GM18519 (cell line): ENCODE results near the gene SLC38A1.
"Not testable (repeated sequence)": the region's sequence is repeated elsewhere in the genome, so short reads cannot be mapped to it uniquely, and the experiment has no call there.

Experiments used
- ATAC-seq: cut with Tn5 transposase; IDR thresholded peaks from one replicate; pipeline ENCODE4 v1.9.1; 2021; ENCODE audit warnings: mild to moderate bottlenecking, moderate library complexity; ENCODE audit not compliant: unreplicated experiment, low FRiP score

SLC38A1 gene

DNA sequence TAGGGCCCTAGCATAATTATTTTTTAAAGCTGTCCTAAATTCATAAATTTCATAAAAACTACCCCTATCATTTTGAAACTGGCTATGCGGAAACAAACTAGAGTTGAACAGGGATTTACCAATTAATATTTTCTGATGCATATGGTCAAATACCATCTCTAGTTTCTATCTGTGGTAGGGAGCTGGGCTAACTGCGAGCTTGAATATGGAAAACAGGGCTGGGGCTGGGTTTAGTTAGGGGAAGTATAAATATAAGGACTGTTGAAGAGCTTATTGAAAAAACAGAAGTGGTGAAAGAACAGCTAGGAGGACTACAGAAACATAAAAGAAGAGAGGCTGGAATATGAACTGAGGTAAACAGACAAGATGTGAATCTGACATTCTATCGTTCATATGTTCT, 91.8 kb downstream of the SLC38A1 start:
- ATAC-seq, result no peak

DNA sequence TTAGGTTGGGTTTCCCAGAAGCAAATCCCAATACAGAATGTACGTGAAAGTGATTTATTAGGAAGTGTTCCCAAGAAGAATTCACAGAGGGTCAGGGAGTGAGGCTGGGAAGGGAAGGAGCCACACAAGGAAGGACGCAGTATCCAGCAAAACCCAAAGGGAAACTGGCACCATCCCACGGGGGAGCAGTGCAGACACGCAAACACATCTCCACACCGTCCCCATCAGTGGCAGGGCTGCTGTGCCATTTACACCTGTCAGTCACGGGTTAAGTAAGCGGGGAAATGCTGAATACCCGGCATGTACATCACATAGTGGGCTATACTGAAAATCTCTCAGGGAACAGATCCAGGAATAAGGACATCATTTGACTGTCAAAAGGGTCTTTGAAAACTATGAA, 93.9 kb downstream of the SLC38A1 start:
- no peak for ATAC-seq

DNA sequence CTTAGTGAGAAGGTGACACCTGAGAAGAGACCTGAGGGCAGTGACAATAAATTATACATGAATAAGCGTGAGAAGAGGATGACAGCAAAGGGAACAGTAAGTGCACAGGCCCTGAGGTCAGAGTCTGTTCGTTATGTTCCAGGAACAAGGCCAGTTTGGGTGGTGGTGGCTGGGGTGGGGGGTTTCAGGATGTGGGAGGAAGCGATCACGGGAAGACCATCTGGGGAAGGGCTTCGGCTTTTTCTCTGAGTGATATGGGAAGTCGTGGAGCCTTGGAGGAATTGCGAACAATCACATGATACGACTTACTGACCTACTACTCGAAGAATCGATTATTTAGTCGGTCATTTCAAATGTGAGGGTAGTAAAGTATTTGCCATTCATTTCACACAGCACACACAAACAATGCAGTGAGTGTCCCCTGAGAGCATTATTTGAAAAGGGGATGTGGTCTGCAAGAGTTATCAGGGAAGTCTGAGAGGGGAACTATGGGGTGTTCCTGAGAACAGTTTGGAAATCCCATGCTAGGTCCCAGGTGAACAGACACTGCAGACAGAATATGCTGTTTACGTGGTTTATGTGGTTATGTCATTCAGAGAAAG, 94.7 kb downstream of the SLC38A1 start:
- ATAC-seq, result no peak

DNA sequence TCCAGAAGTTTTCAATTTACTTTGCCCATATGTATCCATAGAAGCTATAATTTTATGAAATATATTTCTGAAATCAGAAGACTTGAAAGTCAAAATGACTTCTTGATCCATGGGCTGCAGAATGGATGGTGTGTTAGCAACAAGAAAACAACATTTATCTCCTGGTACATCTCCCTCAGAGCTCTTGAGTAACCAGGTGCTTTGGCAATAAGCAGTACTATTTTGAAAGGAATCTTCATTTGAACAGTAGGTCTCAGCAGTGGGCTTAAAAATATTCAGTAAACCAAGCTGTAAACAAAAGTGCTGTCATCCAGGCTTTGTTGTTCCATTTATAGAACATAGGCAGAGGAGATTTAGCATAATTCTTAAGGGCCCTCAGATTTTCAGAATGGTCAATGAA, 100.4 kb downstream of the SLC38A1 start:
- no peak for ATAC-seq

DNA sequence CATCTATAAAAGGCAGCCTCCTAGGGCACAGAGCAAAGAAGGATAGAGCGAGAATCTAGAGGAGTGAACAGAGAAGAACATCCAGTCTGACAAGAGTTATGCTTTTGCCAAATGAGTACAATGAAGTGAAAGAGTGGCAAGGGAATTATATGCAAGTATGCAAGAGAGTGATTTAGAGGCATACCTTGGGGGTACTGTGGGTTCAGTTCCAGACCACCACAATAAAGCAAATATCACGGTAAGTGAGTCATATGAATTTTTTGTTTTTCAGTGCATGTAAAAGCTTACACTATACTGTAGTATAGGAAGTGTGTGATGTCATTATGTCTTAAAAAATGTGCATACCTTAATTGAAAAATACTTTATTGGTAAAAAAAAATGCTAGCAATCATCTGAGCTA, 101.4 kb downstream of the SLC38A1 start:
- ATAC-seq, result no peak

DNA sequence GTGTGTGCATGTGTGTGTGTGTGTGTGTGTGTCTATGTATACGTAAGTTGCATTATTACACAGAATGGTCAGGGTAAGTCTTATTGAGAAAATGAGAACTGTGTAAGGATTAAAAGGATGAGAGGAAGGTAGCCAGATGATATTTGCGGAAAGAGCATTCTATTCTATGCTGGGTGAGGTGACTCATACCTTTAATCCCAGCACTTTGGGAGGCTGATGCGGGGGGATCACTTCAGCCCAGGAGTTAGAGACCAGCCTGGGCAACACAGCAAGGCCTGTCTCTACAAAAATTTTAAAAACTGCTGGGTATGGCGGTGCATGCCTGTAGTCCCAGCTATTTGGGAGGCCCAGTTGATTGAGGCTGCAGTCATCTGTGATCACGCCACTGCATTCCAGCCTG, 103.7 kb downstream of the SLC38A1 start:
- ATAC-seq, result no peak

DNA sequence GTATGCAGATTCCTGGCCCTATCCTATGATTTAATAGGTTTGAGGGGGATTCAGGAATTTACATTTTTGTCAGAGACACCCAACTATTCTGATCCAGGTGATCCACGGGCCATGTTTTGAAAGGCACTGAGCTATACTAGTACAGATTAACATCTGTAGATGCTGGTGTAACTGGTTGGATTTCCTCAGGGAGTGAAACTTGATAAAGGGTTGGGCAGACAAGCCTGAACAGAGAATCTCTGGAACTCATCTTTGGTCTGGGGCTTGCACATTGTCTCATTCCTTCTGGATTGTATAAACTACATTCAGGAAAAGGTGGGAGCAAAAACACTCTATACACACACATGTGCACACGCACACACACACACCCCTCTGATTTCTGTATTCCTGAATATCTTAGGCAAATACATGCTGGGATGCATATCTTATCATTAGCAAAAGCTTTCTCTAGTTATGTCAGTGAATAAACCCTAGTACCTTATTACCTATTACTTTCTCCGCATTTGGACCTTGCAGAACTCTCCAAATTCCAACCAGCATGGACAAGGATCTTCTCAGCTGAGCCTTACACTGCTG, 104.6 kb downstream of the SLC38A1 start:
- no peak for ATAC-seq

DNA sequence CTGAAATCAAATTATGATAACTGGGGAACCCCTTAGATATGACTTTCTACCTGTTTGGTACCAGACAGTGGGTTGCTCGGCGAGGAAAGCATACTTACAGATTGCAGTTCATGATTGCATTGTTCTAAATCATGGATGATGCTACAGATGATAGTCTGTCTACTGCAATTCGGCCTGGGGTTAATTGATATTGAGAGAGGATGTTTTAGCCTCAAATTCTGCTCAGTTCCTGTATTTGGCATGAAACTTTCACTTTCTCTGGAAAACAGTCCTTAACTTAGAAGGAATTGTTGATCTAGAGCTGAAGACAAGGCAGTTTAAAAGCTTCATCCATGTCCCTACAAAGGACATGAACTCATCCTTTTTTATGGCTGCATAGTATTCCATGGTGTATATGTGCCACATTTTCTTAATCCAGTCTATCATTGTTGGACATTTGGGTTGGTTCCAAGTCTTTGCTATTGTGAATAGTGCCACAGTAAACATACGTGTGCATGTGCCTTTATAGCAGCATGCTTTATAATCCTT, 106.2 kb downstream of the SLC38A1 start:
- not testable (repeated sequence) for ATAC-seq

DNA sequence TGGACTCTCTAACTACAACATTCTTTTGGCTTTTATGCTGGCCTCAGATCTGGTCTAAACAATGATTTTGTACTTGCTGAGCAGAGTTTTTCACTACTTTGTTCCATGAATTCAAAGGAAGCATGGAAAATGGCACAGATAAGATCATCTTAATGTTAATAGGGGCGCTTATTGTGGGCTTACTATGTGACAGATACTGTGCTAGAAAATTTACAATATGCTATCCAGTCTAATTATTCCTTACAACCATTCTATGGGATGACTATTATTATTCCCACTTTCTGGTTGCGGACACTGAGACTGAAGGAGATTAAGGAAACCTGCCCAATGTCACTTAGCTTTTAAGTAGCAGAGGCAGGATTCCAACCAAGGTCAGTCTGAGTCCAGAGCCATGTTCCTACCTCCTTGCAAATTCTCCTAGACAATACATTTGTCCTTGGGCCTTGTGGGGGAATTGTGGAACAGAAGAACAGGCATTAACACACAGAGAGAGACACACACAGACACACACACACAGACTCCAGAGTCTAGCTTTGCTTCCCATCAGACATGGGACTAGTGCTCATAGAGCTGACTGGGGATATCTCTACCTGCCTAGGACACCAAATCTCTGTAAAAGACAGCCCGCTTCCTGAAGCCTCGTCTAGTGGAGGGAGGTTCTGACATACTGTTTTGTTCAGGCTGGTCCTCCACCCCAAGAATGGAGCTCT, 107.7 kb downstream of the SLC38A1 start:
- ATAC-seq, result no peak

DNA sequence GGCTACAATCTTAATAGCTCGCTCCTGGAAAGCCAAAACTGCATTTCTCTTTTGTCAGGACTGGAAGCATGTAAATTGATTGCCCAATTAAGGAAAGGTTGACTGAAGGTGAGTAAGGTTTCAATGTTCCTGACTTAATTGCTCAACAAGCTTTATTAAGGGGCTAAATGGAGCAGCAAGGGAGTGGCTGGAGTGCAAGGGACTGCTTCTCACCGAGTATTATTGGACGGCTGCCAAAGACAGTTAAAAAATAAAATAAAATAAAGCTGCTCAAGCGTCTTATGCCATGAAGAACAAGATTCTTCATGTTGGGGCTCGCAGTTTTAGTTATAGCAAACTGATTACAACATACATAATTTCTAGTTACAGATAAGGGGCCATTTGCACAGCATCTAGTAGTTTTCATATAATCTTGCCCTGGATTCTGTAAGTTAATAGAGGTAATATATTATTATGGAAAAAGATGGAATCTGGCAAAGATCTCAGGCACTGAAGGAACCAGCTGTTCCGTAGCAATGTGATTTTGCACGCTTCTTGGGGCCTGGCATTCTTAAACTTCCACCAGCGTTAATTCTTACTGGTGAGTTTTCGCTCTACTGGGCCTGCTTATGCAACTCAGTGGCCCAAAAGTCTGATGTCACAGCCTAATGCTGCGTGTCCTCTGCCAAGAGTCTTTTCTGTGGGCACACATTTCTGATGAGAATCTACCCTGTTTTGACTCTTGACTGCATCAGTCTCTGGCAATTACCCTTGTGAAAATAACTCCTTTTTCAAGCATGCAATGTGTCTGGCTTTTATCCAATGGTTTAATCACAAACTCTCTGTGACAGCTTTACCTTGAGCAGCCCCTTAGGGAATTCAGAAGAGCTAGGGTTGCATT, 108.5 kb downstream of the SLC38A1 start:
- ATAC-seq, result no peak

DNA sequence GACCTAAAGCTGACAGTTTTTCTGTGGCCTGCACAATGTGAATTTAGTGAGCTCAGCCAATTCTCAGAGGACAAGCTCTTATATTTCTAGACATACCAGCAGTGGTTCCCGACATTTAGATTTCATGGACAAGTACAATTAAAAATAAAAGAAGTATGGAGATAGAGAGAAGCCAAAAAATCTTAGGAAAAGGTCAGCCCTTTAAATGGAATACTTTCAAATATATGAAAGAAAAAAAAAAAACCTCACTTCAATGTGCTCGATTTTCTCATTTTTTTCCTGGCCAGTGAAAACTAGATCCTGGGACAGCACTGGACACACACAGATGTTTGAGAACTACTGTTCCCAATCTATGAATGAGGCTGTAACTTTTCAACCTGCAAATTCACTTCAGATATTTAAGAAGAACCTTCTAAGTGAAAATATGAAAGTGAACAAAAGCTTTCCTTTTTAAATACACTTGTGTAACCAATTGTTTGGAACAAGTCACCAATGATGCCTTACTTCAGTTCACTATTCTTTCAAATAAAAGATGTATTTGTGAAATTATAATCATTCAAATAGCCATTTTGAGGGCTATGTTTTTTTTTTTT, 109.4 kb downstream of the SLC38A1 start:
- no peak for ATAC-seq

DNA sequence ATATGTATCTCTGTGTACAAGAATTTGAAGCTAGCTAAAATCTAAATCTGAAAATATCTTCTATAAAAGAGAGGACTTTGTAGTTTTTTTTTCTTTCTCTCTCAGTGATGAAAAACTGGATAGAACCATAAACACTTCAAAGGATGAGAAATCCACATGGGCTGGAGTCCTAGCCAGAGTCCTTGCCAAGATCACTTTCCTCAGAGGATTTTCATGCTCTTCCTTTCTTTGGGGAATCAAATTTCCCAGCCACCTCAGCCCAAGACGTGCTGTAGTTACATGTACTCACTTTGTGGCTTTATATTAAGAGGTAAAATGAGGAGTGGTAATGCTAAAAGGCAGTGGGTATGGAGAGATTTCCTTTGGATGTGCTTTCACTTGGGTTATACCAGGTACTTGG, 110.3 kb downstream of the SLC38A1 start:
- no peak for ATAC-seq

DNA sequence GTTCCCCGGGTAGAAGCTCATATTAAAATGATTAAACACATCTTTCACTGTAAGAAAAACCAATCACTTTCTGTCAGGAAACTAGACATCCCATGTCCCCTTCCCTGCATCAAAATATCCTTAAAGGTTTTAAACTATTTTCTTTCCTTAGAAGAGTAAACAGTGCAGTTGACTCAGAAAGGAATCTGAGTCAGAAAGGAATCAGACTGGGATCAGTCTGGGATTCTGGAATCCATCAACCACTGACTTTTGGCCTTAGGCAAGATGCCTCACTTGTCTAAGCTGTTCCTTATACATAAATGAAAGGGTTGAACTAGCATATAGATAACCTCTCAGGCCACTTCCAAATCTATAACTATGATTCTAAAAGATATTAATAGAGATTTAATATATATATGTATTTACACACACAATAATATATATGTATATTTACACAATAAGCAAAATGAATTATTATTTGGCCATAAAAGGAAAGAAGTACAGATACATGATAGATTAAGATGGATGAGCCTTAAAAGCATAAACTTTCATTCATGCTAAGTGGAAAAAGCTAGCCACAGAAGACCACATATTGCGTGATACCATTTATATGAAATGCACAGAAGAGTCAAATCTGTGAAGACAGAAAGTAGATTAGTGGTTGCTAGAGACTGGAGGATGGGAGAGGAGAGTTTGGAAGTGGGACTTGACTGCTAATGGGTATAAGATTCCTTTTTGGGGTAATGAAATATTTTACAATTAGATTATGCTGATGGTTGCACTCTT, 114.4 kb downstream of the SLC38A1 start:
- no peak for ATAC-seq

DNA sequence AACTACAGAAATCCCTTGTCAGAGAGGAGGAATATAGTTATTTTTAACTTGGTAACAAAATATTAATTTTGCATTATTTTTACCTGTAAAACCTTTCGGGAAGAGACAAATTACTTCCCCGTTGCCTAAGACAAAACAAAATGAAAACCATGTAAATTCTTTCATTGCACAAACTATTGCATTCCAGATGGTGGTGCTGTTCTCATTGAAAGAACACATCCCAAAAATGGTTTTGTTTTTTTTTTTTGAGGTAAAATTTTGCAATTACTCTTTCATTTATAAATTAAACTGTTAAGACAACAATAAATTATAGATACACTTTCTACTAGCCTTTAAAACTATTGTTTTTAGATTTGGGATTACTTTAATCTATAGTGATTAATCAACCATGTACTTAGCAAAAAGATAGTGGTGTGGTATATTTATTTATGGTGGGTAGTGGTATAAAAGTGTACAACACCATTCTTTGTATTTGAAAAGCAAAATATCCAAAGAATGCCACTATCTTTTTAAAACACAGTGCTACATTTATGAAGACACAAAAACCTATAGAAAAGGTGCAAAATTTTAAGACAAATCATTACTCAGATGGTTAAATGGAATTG, 115.5 kb downstream of the SLC38A1 start:
- no peak for ATAC-seq

DNA sequence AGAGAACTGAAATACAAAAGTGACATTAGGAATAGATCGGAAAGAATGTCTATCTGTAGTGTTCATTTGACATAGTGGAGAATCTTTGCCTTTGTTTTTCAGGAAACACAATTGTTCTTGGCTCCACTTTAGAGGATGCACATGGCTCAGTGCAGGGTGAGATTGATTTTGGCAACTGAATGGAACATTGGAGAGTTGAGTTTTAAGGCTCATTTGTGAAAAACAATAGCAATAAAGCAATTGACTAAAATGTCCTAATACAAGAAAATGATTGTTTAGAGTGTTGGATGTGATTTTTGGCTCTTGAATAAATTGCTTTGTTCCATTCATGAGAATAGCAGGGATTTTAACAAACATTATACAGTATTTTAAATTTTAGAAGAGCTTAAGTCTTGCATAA, 116.4 kb downstream of the SLC38A1 start:
- ATAC-seq, result no peak

DNA sequence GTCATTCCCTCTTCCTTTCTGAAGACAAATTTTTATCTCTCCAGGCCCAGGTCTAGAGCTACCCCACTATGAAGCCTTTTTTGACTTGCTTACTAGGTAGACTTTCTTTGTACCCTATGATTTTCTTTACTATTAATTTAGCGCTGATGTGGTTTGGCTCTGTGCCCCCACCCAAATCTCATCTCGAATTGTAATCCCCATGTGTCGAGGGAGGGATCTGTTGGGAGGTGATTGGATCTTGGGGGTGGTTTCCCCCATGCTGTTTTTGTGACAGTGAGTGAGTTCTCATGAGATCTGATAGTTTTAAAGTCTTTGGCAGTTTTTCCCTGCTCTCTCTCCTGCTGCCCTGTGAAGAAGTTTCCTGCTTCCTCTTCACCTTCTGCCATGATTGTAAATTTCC, 118.1 kb downstream of the SLC38A1 start:
- no peak for ATAC-seq

DNA sequence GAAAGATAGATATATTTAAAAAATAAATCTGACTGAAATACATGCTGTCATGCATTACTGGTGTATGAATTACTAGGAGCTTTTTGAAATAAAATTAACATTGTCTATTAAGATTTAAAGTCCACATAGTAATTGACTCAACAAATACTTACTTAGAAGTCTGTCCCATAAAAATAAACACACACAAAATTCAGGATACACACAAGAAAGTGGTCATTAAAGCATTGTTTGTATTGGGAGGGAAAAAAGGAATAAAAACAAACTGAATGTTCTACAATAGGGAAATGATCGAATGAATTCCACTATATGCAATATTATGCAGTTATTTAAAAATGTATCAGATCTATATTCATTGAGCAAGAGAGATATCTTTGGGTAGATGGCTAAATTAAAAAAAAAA, 118.9 kb downstream of the SLC38A1 start:
- ATAC-seq, result no peak

DNA sequence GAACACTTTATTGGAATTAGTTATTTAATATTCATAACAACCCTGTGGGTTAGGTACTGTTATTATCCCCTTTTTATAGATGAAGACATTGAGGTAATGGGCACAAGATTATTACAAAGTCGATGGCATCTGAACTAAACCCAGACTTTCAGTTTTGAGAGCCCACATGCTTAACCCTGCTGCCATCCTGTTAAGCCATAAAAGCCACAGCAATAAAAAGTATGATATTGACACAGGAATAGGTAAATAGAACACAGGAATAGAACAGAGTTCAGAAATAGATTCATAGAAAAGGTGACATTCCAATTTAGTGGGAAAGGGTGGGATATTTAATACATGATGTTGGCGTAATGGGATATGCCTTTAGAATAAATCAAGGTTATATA, 119.8 kb downstream of the SLC38A1 start:
- no peak for ATAC-seq

DNA sequence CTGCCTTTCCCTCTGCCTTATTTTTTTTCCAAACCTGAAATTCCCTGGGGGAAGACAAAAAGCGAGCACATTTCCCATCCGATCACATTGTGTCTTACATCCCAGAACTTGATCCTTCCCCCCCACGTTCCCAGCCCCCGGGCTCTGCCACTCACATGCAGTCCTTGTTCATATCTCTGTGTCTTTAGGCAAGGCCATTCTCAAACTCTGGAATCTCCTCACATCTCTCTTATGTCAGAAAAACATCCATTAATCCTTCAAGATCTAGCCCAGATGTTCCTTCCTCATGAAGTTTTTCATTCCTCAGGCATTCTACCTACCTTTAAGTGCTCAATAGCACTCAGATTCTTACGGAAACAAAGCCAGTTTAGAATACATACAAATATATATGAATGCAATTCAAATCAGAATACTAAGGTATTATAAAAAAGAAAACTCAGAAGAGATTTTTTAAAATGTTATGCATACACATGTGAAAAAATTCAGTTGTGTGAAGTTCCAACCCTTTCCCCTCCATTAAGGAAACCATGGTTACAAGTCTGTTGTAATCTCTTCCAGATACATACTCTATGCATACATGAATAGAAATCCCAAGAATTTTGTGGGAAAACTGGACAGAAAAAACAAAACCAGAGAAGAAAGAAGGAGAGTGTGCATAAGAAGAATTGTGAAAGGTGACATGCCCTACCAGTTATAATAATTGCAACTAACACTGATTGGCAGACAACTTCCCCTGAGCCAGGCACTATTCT, 120.3 kb downstream of the SLC38A1 start:
- ATAC-seq, result no peak
